Measurements from ENCODE around the gene KLC1.

- TF ChIP-seq CTCF (CRISPR knock-in tag; IDR thresholded peaks at IDR 0.05) (no peak), RFX5 (IDR thresholded peaks at IDR 0.05; ENCODE audit: low read depth, low read length) (no peak), PHF21A (CRISPR knock-in tag; IDR thresholded peaks at IDR 0.05) (no peak), TFAP4 (IDR thresholded peaks at IDR 0.05; ENCODE audit: borderline replicate concordance, low read depth) (no peak), SMC3 (IDR thresholded peaks at IDR 0.05; ENCODE audit: low read length) (no peak), ZNF616 (CRISPR knock-in tag; IDR thresholded peaks at IDR 0.05; ENCODE audit: low read depth) (no peak)
Observed at GRCh38 chr14:103705504-103706284, 76.7 kb downstream of the KLC1 start.

All from HepG2 (cell line).